ENCODE results near the gene RXRA.

The RXRA gene

DNA sequence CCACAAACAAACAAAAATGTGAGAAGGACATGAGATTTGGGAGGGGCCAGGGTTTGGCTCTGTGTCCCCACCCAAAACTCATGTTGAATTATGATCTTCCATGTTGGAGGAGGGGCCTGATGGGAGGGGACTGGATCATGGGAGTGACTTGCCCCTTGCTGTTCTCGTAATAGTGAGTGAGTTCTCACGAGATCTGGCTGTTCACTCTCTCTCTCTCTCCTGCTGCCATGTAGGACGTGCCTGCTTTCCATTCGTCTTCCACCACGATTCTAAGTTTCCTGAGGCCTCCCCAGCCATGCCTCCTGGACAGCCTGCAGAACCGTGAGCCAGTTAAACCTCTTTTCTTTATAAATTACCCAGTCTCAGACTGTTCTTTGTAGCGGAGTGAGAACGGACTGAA is 118.7 kb downstream of the RXRA start:
- no peak for DNase-seq (ENCODE audit: low read depth)
- TF ChIP-seq, protein P1, sequence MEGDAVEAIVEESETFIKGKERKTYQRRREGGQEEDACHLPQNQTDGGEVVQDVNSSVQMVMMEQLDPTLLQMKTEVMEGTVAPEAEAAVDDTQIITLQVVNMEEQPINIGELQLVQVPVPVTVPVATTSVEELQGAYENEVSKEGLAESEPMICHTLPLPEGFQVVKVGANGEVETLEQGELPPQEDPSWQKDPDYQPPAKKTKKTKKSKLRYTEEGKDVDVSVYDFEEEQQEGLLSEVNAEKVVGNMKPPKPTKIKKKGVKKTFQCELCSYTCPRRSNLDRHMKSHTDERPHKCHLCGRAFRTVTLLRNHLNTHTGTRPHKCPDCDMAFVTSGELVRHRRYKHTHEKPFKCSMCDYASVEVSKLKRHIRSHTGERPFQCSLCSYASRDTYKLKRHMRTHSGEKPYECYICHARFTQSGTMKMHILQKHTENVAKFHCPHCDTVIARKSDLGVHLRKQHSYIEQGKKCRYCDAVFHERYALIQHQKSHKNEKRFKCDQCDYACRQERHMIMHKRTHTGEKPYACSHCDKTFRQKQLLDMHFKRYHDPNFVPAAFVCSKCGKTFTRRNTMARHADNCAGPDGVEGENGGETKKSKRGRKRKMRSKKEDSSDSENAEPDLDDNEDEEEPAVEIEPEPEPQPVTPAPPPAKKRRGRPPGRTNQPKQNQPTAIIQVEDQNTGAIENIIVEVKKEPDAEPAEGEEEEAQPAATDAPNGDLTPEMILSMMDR (conservative IDR thresholded peaks at IDR 0.05; ENCODE audit: low read length) = no peak
- H3K4me3 ChIP-seq (ENCODE audit: low read length) = no peak overlapping the region

DNA sequence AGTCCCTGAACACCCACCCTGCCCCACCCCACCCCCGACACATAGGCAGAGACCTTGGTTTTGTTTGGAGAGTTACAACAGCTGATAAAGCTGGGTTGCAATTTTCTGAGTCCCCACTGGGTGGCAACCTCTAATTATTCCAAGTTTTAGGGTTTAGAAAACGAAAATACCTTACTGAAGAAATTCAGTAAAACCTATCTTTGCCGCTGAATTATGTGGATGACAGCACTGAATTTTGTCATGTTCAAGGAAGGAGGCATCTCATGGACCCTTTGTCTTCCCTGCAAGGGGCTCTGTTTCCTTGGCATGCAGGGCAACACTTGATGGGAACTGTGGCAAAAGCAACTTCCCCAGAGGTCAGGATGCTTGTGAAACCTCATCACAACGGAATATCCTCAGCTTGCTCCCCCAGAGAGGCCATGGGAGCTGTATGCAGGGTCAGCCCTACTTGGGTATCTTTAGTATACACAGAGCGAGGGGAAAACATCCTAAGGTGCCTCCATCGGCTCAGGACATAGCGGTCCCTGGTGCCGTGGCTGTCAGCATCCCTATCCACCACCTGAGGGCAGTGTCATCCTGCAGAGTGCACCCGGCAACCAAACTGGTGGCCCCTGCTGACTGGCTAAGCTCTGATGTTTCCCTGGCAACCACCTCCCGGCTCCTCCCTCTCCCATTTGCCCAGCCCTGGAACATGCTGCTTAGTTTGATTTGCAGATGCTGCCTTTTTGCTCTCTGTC is 123.1 kb downstream of the RXRA start:
- H3K4me3 ChIP-seq (ENCODE audit: low read length) = no peak overlapping the region
- TF ChIP-seq, protein P1 (conservative IDR thresholded peaks at IDR 0.05; ENCODE audit: low read length) = peak; percentile 96
- DNase-seq (ENCODE audit: low read depth) = peak; percentile 95

DNA sequence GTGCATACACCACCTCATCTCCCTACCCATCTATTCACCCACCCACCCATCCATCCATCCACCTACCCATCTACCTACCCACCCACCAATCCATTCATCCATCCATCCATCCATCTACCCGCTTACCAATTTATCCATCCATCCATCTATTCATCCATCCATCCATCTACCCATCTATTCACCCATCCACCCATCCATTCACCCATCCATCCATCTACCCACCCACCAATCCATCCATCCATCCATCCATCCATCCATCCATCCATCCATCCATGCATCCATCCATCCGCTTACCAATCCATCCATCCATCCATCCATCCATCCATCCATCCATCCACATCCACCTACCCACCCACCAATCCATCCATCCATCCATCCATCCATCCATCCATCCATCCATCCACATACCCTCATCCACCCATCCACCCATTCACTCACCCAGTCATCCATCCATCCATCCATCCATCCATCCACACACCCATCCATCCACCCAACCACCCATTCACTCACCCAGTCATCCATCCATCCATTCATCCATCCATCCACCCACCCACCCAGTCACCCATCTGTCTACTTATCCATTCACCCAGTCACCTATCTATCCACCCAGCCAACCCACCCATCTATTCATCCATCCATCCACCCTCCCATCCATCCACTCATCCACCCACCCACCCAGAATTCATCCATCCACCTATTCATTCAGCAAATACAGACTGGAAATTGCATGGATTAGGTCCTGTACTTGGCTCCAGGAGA is 125.6 kb downstream of the RXRA start:
- TF ChIP-seq, protein P1 (conservative IDR thresholded peaks at IDR 0.05; ENCODE audit: low read length) = no peak
- no peak for DNase-seq (ENCODE audit: low read depth)
- no peak overlapping the region for H3K4me3 ChIP-seq (ENCODE audit: low read length)

DNA sequence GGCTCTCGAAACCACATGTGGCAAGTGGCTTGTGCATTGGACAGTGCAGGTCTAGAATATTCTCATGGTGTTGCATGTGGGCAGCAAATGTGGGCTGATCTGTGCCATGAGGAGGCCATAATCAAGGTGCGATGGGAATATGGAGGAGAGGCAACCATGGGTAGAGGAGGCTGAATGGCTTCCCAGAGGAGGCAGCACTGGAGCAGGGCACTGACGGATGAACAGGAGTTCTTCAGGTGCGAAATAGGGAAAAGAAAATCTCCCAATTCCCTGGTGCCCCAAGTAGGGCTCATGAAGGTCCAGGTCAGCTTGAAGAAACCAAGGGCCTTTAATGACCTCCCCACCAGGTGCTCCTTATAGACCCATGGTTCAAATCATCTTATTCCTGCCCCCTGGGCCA is 126.5 kb downstream of the RXRA start:
- H3K4me3 ChIP-seq (ENCODE audit: low read length) = no peak overlapping the region
- TF ChIP-seq, protein P1 (conservative IDR thresholded peaks at IDR 0.05; ENCODE audit: low read length) = no peak
- DNase-seq (ENCODE audit: low read depth) = no peak

DNA sequence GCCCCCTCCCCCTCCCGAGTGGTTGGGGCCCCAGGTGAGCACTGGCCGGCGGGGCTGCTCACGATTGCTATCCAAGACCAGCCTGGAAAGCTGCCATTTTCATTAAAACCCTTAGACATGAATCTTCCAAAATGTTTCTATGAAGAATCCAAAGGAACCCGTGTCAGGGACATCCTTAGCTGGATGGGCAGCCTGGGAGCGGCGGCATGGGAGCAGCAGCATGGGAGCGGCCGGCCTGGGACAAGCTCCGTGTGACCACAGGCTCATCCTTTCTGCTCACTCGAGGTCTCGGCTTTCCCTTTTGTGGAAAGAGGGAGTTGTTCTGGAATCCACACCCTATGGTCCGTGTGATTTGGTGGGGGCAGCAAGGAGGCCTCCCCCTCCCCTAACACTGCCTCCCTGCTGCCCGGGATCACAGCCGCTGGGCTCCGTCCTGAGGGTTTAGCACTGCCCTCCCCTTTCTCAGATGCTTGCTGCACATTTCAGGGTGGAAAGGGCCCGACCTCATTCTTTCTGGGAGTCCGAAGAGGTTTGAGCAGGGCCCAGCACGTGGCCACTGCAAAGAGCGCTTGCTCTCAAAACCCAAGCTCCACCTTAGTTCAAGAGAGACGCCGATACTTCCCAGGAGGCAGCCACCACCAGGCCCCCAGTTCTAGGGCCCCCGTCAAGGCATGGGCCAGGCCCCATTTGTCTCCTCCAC is 127.7 kb downstream of the RXRA start:
- no peak for DNase-seq (ENCODE audit: low read depth)
- TF ChIP-seq, protein P1 (conservative IDR thresholded peaks at IDR 0.05; ENCODE audit: low read length) = no peak
- no peak overlapping the region for H3K4me3 ChIP-seq (ENCODE audit: low read length)

DNA sequence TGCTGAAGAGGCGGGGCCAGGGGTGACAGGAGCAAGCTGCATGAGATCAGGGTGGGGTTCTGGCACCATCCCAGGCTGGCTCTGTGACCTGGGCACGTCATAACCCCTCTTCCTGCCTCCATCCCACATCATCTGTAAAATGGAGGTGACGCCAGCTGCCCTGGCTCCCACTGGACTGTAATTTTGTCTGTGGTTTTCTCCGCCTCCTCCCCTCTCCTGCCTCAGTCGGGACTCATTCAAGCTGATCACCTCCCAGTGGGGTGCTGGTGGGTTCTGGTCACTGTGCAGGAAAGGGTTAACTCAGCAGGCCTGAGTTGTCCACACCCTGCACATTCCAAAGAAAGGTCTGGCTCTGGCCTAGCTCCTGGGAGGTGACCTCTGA is 128.2 kb downstream of the RXRA start:
- H3K4me3 ChIP-seq (ENCODE audit: low read length) = no peak overlapping the region
- TF ChIP-seq, protein P1 (conservative IDR thresholded peaks at IDR 0.05; ENCODE audit: low read length) = no peak
- DNase-seq (ENCODE audit: low read depth) = no peak
